Measurements from ENCODE around the gene LRIT3. TPM values are rescaled to one million over a fixed set of nuclear protein-coding genes. Genes with fewer than 3 reads are reported as not detected.

Gene LRIT3, protein sequence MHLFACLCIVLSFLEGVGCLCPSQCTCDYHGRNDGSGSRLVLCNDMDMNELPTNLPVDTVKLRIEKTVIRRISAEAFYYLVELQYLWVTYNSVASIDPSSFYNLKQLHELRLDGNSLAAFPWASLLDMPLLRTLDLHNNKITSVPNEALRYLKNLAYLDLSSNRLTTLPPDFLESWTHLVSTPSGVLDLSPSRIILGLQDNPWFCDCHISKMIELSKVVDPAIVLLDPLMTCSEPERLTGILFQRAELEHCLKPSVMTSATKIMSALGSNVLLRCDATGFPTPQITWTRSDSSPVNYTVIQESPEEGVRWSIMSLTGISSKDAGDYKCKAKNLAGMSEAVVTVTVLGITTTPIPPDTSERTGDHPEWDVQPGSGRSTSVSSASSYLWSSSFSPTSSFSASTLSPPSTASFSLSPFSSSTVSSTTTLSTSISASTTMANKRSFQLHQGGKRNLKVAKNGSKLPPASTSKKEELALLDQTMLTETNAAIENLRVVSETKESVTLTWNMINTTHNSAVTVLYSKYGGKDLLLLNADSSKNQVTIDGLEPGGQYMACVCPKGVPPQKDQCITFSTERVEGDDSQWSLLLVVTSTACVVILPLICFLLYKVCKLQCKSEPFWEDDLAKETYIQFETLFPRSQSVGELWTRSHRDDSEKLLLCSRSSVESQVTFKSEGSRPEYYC
- polyA plus RNA-seq (2012; ENCODE audit: insufficient read length, low read depth), result not detected

GRCh38 chr4:109847896-109848442, at the start of gene LRIT3:
Gene LRIT3, plus strand, starts transcription at chr4:109848107. Its CDS starts 95 bp downstream, at chr4:109848202.
- TF ChIP-seq REST (IDR thresholded peaks at IDR 0.05; ENCODE audit: insufficient read depth in 1 of 2, low read depth in 2 of 2, low read length in 2 of 2), result no peak
- no peak for TF ChIP-seq SIN3A (IDR thresholded peaks at IDR 0.05; ENCODE audit: borderline replicate concordance, insufficient read depth, low read length)
- no peak for TF ChIP-seq FOXP2 (optimal IDR thresholded peaks at IDR 0.05; ENCODE audit: borderline replicate concordance, extremely low read depth, extremely low read length, insufficient read depth)
- no peak for TF ChIP-seq TAF1 (IDR thresholded peaks at IDR 0.05; ENCODE audit: borderline replicate concordance, insufficient read depth, low read length)
- no peak for TF ChIP-seq POLR2AphosphoS5 (IDR thresholded peaks at IDR 0.05; ENCODE audit: low read depth, low read length)

- TF ChIP-seq REST (IDR thresholded peaks at IDR 0.05; ENCODE audit: insufficient read depth in 1 of 2, low read depth in 2 of 2, low read length in 2 of 2) (no peak), TAF1 (IDR thresholded peaks at IDR 0.05; ENCODE audit: borderline replicate concordance, insufficient read depth, low read length) (no peak), FOXP2 (optimal IDR thresholded peaks at IDR 0.05; ENCODE audit: borderline replicate concordance, extremely low read depth, extremely low read length, insufficient read depth) (no peak)
Measured at GRCh38 chr4:109798866-109799265, 49.0 kb upstream of the LRIT3 start.

GRCh38 chr4:109801099-109801789, 46.7 kb upstream of the LRIT3 start:
- TF ChIP-seq FOXP2 (optimal IDR thresholded peaks at IDR 0.05; ENCODE audit: borderline replicate concordance, extremely low read depth, extremely low read length, insufficient read depth) (no peak), REST (IDR thresholded peaks at IDR 0.05; ENCODE audit: insufficient read depth in 1 of 2, low read depth in 2 of 2, low read length in 2 of 2) (no peak), TAF1 (IDR thresholded peaks at IDR 0.05; ENCODE audit: borderline replicate concordance, insufficient read depth, low read length) (no peak), POLR2AphosphoS5 (IDR thresholded peaks at IDR 0.05; ENCODE audit: low read depth, low read length) (no peak), SIN3A (IDR thresholded peaks at IDR 0.05; ENCODE audit: borderline replicate concordance, insufficient read depth, low read length) (no peak)

DNA sequence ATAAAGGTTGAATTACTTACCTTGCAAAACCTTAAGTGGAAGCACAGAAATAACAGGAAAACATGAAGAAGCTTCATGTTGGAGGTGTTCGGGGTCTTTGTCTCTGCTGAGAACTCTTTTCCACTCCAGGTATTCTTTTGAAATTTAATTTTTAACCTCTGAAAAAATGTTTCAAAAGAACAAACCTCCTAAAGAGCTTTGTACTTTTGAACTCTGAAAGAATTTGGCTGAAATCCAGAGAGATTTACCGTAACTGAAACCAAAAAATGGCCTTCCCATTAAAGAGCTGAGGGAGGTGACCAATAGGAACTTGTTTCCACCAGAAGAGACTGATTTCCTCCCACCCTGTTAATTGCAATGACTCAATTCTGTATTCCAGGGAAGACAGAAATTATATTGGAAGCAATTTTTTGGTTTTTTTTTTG, 46.0 kb upstream of the LRIT3 start, which contains the start of gene CFI:
CFI (minus strand) TSS at position 105 of the 425 bp plus-strand sequence; CDS start at position 77, 28 bp downstream.
- TF ChIP-seq TAF1 (IDR thresholded peaks at IDR 0.05; ENCODE audit: borderline replicate concordance, insufficient read depth, low read length) (no peak), SIN3A (IDR thresholded peaks at IDR 0.05; ENCODE audit: borderline replicate concordance, insufficient read depth, low read length) (no peak), REST (IDR thresholded peaks at IDR 0.05; ENCODE audit: insufficient read depth in 1 of 2, low read depth in 2 of 2, low read length in 2 of 2) (no peak), FOXP2 (optimal IDR thresholded peaks at IDR 0.05; ENCODE audit: borderline replicate concordance, extremely low read depth, extremely low read length, insufficient read depth) (no peak)
